Activated T-cell treated with anti-CD3 and anti-CD28 coated beads, Interleukin-2, amount 50 U/mL, for 4 hours (primary cell): ENCODE data around the gene AUTS2. TPM values are rescaled to one million over a fixed set of nuclear protein-coding genes. Genes with fewer than 3 reads are reported as not detected.

Experiments used
- ATAC-seq, 2 donors: fragments of 200-7000 bp; cut with Tn5 transposase; one replicate each; pipeline ENCODE4 v1.10.0; 2021
- DNase-seq: peaks from one replicate; pipeline ENCODE4 v3.0.0-alpha.2; 2020
- H3K27me3 Mint-ChIP-seq: one replicate; pipeline ENCODE4 v1.8.0; 2021; ENCODE audit warnings: low read depth, mixed read lengths
- H3K36me3 Mint-ChIP-seq: one replicate; pipeline ENCODE4 v1.8.0; 2022; ENCODE audit warnings: mixed read lengths; ENCODE audit not compliant: insufficient read depth
- H3K4me1 Mint-ChIP-seq: one replicate; pipeline ENCODE4 v1.8.0; 2021; ENCODE audit warnings: low read depth, mixed read lengths
- H3K4me3 Mint-ChIP-seq: one replicate; pipeline ENCODE4 v1.8.0; 2021; ENCODE audit warnings: mild to moderate bottlenecking, moderate library complexity, mixed read lengths
- H3K9me3 Mint-ChIP-seq: one replicate; pipeline ENCODE4 v1.8.0; 2021; ENCODE audit warnings: mixed read lengths
- total RNA-seq, 3 donors: library from RNA; stranded (reverse); gene quantifications; one replicate each; pipeline ENCODE4 v1.2.1, GENCODE V29; 2021

Gene AUTS2
- total RNA-seq, 3 donors from 2014 or later: 1.4 to 4.4 (median 2.8) TPM

GRCh38 chr7:70602117-70602516 lies 1003.8 kb downstream of the AUTS2 start:
- no peaks in the 10 kb centered on the region for H3K4me1 Mint-ChIP-seq

GRCh38 chr7:70607281-70607680 lies 1009.0 kb downstream of the AUTS2 start:
- no peak for DNase-seq
- no peaks in the 10 kb centered on the region for H3K36me3 Mint-ChIP-seq
- H3K4me1 Mint-ChIP-seq: no peaks in the 10 kb centered on the region
- peaks cover 2% of the 10 kb centered on the region for H3K27me3 Mint-ChIP-seq
- no peak overlapping the region for H3K4me3 Mint-ChIP-seq
- H3K9me3 Mint-ChIP-seq: no peaks in the 10 kb centered on the region
- ATAC-seq: no peak

More at GRCh38 chr7:70602117-70602516, 1003.8 kb downstream of the AUTS2 start:
- no peak overlapping the region for H3K4me3 Mint-ChIP-seq
- ATAC-seq (no peak), DNase-seq (no peak)
- peaks cover 14% of the 10 kb centered on the region for H3K27me3 Mint-ChIP-seq
- H3K9me3 Mint-ChIP-seq: peaks cover 12% of the 10 kb centered on the region
- peaks cover 4% of the 10 kb centered on the region for H3K36me3 Mint-ChIP-seq

DNA sequence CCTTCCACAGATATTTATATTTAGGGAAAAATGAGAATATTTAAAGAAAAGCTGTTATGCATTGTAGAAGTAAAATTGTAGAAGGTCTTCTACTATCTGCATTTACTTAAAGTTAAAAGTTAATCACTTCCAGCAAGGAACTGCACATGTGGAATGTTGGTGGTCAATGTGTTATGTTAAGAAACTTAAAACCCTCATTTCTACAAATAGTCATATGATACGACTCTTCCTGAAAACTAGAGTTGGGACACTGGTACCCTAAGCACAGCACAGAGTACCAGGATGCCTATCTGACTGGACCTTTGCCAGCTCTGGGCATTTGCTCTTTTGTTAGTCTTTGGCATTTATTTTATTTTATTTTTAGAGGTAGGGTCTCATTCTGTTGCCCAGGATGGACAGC lies 1009.5 kb downstream of the AUTS2 start:
- H3K4me1 Mint-ChIP-seq: no peaks in the 10 kb centered on the region
- no peaks in the 10 kb centered on the region for H3K36me3 Mint-ChIP-seq
- H3K9me3 Mint-ChIP-seq: no peaks in the 10 kb centered on the region
- ATAC-seq (no peak), DNase-seq (no peak)
- peaks cover 2% of the 10 kb centered on the region for H3K27me3 Mint-ChIP-seq
- H3K4me3 Mint-ChIP-seq: no peak overlapping the region

DNA sequence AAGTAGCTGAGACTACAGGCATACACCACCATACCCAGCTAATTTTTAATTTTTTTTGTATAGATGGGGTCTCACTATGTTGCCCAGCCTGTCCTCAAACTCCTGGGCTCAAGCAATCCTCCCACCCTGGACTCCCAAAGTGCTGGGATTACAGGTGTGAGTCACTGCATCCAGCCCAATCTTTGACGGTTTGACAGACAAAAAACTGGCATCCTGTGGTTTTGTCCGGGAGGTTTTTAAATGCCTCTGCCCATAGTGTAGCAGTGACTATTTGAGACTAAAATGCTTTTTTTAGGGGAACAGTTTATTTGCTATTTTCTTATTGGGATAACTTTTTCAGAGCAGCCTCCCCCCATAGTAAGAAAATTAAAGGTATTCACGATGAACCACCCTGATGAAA lies 1010.0 kb downstream of the AUTS2 start:
- H3K27me3 Mint-ChIP-seq: peaks cover 2% of the 10 kb centered on the region
- ATAC-seq: no peak
- no peaks in the 10 kb centered on the region for H3K9me3 Mint-ChIP-seq
- H3K36me3 Mint-ChIP-seq: no peaks in the 10 kb centered on the region
- DNase-seq: no peak
- H3K4me3 Mint-ChIP-seq: no peak overlapping the region
- no peaks in the 10 kb centered on the region for H3K4me1 Mint-ChIP-seq

DNA sequence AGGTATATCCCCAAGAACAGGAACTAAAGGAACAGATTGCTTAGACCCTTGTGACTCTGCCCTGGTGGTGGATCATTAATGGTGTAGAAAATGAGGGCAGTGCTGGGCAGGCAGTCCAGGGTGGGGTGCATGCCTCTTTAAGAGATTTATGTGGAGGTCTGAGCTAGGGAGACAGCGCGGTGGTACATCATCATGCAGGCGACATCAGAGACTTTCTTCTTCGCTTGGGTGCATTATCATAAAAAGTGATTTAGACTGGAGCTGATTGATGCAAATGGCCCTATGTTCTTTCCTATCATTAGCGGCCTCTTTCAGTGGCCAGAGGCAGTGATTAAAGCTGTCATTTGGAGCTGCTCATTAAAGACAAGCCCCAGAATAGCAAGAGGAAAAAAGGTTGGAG lies 1014.5 kb downstream of the AUTS2 start:
- Mint-ChIP-seq H3K4me3 (no peak overlapping the region), H3K4me1 (no peaks in the 10 kb centered on the region), H3K9me3 (no peaks in the 10 kb centered on the region), H3K36me3 (no peaks in the 10 kb centered on the region), H3K27me3 (no peaks in the 10 kb centered on the region)
- ATAC-seq (no peak), DNase-seq (no peak)

- ATAC-seq: no peak
- DNase-seq: no peak
- Mint-ChIP-seq H3K27me3 (no peaks in the 10 kb centered on the region), H3K36me3 (no peaks in the 10 kb centered on the region), H3K9me3 (no peaks in the 10 kb centered on the region), H3K4me1 (no peaks in the 10 kb centered on the region), H3K4me3 (no peak overlapping the region)
Measured at GRCh38 chr7:70614237-70615045, 1016.2 kb downstream of the AUTS2 start.

DNA sequence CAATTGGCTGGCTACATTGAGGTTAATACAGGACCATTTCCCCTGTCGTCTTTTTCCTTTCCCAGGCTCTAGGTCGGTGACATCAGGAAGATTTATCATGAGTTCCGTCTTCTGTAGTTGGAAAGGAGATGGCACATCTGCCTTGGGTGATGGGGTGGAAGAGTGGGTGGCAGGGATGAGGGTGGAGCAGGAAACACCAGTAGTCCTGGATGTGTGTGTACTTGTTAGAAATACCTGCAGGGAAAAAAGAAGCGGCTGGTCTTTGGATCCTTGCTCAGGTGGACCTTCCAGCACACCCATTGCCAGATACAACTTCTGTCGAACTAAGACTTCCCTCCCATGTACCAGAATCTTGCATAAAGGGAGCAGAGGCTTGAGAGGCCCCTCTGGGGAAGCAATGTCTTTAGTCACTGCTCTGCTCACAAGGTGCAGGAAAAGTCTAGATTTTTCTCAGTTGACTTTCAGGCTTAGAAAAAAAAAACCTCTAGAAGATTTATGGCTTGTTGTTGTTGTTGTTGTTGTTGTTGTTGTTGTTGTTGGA lies 1016.9 kb downstream of the AUTS2 start:
- DNase-seq (no peak), ATAC-seq (no peak)
- H3K4me1 Mint-ChIP-seq: no peaks in the 10 kb centered on the region
- no peaks in the 10 kb centered on the region for H3K9me3 Mint-ChIP-seq
- no peaks in the 10 kb centered on the region for H3K36me3 Mint-ChIP-seq
- H3K4me3 Mint-ChIP-seq: no peak overlapping the region
- no peaks in the 10 kb centered on the region for H3K27me3 Mint-ChIP-seq

- Mint-ChIP-seq H3K4me3 (no peak overlapping the region), H3K9me3 (no peaks in the 10 kb centered on the region), H3K27me3 (no peaks in the 10 kb centered on the region), H3K4me1 (no peaks in the 10 kb centered on the region), H3K36me3 (no peaks in the 10 kb centered on the region)
- DNase-seq: no peak
- no peak for ATAC-seq
Measured at GRCh38 chr7:70616211-70616610, 1017.9 kb downstream of the AUTS2 start.

GRCh38 chr7:70616821-70617220 lies 1018.5 kb downstream of the AUTS2 start:
- ATAC-seq (no peak), DNase-seq (no peak)
- no peak overlapping the region for H3K4me3 Mint-ChIP-seq
- no peaks in the 10 kb centered on the region for H3K9me3 Mint-ChIP-seq
- H3K36me3 Mint-ChIP-seq: no peaks in the 10 kb centered on the region
- no peaks in the 10 kb centered on the region for H3K27me3 Mint-ChIP-seq
- no peaks in the 10 kb centered on the region for H3K4me1 Mint-ChIP-seq

GRCh38 chr7:70618020-70618551 lies 1019.8 kb downstream of the AUTS2 start:
- no peak for ATAC-seq
- no peak for DNase-seq
- no peaks in the 10 kb centered on the region for H3K4me1 Mint-ChIP-seq
- no peaks in the 10 kb centered on the region for H3K36me3 Mint-ChIP-seq
- no peaks in the 10 kb centered on the region for H3K27me3 Mint-ChIP-seq
- H3K9me3 Mint-ChIP-seq: no peaks in the 10 kb centered on the region
- H3K4me3 Mint-ChIP-seq: no peak overlapping the region

DNA sequence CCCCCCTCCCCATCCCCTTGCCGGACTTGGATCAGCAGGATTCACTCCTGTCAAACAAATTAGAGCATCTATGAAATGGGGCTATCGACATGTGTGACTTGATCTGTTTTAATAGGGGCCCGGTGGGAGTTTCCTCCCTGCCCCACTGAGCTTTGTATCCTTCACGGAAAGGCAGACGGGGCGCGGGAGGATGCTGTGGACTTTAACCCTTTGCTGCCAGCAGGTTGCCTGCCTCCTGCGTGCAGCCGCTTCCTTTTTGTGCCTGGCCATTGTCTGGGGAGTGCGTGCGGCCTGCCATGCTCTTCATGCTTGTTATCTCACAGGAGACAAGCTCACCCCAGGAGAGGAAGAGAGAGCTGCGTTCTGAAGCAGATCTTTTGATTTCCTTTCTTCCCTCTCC lies 1020.9 kb downstream of the AUTS2 start:
- Mint-ChIP-seq H3K9me3 (no peaks in the 10 kb centered on the region), H3K4me3 (no peak overlapping the region), H3K27me3 (no peaks in the 10 kb centered on the region), H3K36me3 (no peaks in the 10 kb centered on the region), H3K4me1 (no peaks in the 10 kb centered on the region)
- DNase-seq (no peak), ATAC-seq (no peak)

- H3K36me3 Mint-ChIP-seq: no peaks in the 10 kb centered on the region
- no peaks in the 10 kb centered on the region for H3K27me3 Mint-ChIP-seq
Measured at GRCh38 chr7:70619659-70620058, 1021.4 kb downstream of the AUTS2 start.

GRCh38 chr7:70620333-70621055 lies 1022.2 kb downstream of the AUTS2 start:
- Mint-ChIP-seq H3K36me3 (no peaks in the 10 kb centered on the region), H3K4me3 (no peak overlapping the region), H3K27me3 (no peaks in the 10 kb centered on the region), H3K9me3 (no peaks in the 10 kb centered on the region), H3K4me1 (no peaks in the 10 kb centered on the region)
- ATAC-seq (no peak), DNase-seq (no peak)

More at GRCh38 chr7:70619659-70620058, 1021.4 kb downstream of the AUTS2 start:
- Mint-ChIP-seq H3K4me1 (no peaks in the 10 kb centered on the region), H3K9me3 (no peaks in the 10 kb centered on the region), H3K4me3 (no peak overlapping the region)
- no peak for DNase-seq
- ATAC-seq: no peak

- no peak for ATAC-seq
- DNase-seq: no peak
Measured at GRCh38 chr7:70621954-70622600, 1023.8 kb downstream of the AUTS2 start.

More at GRCh38 chr7:70621954-70622600, 1023.8 kb downstream of the AUTS2 start:
- Mint-ChIP-seq H3K27me3 (no peaks in the 10 kb centered on the region), H3K9me3 (peaks cover 4% of the 10 kb centered on the region), H3K4me3 (no peak overlapping the region), H3K4me1 (no peaks in the 10 kb centered on the region), H3K36me3 (no peaks in the 10 kb centered on the region)
